GM18907 (cell line): ENCODE data around the gene CELF2.

Source experiments
- ATAC-seq: cut with Tn5 transposase; IDR thresholded peaks from one replicate; pipeline ENCODE4 v1.9.1; 2021; ENCODE audit warnings: mild to moderate bottlenecking, moderate library complexity; ENCODE audit not compliant: unreplicated experiment

Gene CELF2

GRCh38 chr10:11093771-11094736 is 76.4 kb downstream of the CELF2 start:
- ATAC-seq = no peak

DNA sequence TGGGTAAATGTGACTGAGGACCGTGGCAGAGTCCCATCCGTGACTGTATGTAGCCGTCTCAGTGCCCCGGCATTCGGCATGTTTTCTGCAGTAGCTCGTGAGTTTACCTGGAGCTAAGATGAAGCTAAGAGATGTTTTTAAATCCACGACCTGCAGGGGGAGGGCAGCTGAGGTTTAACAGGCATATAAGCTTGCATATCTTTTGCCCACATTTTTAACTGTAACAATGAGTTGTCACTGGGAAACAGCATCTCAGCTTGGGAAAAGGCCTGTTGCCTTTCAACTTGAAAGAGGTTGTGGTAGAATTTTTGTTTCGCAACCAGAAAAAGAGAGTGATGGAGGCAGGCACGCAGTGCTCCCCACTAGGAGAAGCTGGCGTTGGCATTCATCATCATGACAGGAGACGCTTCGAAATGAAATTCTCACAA is 77.7 kb downstream of the CELF2 start:
- ATAC-seq = no peak

DNA sequence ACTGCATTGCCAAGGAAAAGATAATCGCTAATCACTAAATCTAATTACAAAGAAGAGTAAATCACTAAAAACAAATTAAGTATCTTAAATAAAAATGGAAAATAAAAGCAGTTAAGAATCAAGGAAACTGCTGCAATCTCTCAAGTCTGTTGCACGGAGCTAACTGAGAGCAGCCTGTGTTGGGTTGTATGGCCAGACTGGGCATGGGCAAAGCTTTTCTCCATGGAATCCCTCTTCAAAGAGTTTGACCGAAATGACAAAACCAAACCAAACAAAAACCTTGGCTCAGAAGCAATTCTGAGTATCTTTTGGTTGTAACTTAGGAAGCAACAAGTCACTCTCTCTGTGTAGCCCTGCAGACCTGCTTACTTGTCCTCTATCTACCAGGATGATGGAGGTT is 78.8 kb downstream of the CELF2 start:
- ATAC-seq = no peak

DNA sequence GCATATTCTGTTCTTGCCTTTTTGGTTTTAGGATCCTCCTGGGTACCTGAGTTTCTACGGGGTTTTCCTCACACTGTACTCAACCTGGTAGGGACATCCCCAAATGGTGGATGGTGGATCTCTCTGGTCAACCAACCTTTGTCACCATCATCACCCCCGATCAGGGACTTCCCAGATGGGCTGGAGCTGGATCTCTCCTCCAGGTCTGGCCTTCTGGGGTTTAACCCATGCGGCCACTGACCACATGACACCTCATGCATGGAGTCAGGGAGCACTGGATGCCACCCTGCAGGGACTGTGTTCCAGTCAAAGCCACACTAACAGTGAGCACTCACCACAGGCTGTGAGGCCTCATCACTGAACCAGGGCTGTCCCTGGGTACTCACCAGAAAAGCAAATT is 80.0 kb downstream of the CELF2 start:
- ATAC-seq = peak; percentile 78

DNA sequence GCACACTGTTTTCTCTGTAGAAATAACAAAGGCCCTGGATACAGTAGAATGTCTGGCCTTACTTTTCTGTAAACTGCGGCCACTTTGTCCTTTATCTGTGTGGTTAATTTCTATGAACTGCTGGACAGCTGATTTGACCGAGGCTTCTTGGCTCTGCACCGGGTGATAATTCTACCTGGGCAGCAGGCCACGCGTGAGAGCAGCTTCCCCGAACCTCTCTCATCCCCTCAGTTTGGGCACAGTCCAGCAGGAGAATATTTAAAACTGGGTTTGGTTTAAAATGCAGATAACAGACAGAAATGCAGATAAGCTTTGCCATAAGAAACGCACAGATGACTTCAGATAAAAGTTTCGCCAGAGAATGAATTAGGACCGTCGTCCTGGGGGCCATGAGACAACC is 81.0 kb downstream of the CELF2 start:
- no peak for ATAC-seq

- no peak for ATAC-seq
Observed at GRCh38 chr10:11104772-11105675, 87.4 kb downstream of the CELF2 start.

GRCh38 chr10:11105676-11106004 is 88.0 kb downstream of the CELF2 start:
- ATAC-seq = no peak

- ATAC-seq = no peak
Observed at GRCh38 chr10:11106621-11107374, 89.1 kb downstream of the CELF2 start.

DNA sequence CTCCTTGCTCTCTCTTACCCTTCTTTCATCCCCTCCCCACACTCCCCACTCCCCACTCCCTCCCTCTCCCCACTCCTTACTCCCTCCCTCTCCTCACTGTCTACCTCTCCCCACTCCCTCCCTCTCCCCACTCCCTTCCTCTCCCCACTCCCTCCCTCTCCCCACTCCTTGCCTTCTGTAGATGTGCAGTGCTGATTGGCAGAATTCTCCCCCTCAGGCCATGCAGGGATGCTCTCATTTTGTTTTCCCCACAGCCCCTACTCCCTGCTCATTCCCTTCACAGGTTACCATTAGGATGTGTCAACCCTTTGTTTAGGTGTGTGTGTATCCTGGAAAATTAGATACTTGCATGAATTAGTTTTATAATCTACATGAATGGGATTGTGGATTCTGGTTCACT is 90.3 kb downstream of the CELF2 start:
- no peak for ATAC-seq

GRCh38 chr10:11108356-11108755 is 90.7 kb downstream of the CELF2 start:
- ATAC-seq = no peak

DNA sequence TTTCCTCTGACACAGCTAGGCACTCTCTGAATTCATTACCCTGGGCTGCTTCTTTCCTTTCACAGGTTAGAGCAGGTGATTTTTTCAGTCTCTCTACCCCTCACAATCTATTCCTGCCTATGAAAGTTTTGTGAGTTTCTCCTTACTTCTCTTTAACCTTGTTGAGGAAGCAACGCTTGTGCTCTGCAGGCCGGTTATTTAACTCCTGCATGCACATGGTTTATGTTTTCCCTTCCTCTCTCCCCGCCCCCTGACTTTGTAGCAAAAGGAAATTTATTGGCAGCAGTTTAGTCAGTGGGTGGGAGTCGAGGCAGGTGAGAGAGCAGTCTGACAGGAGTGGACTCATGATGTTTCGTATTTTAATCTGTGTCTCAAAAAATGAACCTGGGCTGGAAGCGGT is 91.9 kb downstream of the CELF2 start:
- no peak for ATAC-seq

- ATAC-seq = no peak
Observed at GRCh38 chr10:11110539-11110938, 92.9 kb downstream of the CELF2 start.

- no peak for ATAC-seq
Observed at GRCh38 chr10:11111490-11111889, 93.8 kb downstream of the CELF2 start.

DNA sequence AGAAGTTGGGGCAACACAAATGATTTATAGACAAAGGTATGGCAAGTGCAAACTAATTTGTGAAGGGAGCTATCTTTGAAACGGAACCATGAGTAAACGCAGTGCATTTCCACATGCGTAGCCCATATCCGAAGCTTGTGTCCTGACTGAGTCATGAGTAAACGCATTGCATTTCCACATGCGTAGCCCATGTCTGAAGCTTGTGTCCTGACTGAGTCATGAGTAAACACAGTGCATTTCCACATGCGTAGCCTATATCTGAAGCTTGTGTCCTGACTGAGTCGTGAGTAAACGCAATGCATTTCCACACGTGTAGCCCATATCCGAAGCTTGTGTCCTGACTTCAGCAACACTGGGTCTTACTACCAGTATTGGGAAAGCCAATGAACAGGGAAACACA is 95.0 kb downstream of the CELF2 start:
- no peak for ATAC-seq

GRCh38 chr10:11113156-11113555 is 95.5 kb downstream of the CELF2 start:
- peak; percentile 76 for ATAC-seq

- ATAC-seq = no peak
Observed at GRCh38 chr10:11114269-11114668, 96.6 kb downstream of the CELF2 start.

DNA sequence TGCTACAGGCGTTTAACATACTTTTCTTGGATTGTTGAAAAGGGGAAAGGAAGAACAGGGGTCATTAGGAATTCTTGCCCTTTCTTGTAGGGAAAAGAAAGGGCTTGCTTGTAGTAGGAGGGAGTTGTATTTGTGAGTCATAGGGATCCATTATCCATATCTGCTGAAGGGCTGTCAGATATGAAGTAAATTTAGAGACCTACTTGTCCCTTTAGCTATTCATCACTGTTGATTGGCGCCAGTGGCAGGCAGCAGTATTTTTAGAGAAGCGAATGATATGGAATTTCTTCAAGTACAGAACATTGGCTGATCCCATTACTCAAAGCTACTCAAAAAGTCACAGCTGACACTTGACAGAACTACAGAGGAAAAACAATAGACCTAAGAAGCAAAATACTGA is 97.7 kb downstream of the CELF2 start:
- ATAC-seq = no peak

DNA sequence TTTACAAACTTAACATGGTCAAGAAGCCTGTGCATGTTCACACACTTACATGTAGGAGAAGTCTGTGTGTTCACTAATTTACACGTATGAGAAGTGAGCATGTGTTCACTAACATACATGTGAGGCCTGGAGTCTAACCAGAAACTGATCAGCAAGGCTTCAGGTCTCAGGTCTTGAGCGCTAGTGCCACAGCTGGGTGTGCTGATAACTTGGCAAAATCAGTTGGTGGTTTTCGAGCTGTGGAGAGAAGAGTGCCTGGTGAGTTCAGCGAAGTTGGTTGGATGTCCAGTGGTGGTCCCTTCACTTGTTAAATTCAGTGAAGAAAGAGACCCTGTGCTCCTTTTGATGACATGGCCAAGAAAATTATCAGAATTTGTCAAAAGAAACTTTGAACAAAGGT is 98.7 kb downstream of the CELF2 start:
- no peak for ATAC-seq

- no peak for ATAC-seq
Observed at GRCh38 chr10:11116817-11117216, 99.1 kb downstream of the CELF2 start.

DNA sequence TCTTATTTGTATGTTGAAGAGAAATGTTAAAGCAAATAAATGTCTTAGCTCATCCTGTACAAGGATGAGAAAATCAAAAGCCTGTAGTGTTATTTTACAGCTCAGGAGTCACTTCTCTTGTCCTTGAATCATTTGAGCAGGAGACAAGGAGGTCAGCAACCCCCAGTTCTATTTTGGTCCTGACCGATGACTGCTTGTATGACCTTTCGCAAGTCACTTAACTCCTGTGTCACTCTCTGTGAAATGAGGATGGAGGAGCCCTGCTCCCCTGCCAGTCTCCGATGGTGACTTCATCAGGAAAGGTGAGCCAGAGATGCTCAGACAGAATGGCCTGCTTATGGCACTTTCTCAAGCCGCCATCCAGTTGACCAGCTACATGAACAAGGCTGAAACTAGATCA is 101.0 kb downstream of the CELF2 start:
- ATAC-seq = no peak

DNA sequence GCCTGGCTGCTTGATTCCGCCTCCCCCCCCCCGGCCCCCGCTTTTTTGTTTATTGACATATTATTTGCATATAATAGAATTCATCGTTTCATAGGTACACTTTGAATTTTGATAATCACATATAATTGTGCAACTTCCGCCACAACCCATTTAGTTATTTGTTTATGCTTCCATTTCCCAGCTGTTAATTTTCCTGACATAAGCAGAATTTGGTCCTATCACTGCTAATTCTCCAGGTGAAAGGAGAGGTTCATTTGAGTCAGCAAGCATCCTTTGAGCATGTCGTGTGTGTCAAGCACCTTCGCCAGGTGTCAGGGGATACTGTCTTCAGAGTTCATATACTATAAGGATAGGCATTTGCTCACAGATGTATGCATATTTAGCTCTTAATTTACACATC is 102.2 kb downstream of the CELF2 start:
- no peak for ATAC-seq
